Keratinocyte (primary cell): ENCODE measurements around the gene SS18. TPM values are rescaled to one million over a fixed set of nuclear protein-coding genes. Genes with fewer than 3 reads are reported as not detected.

Experiments
- DNase-seq: peaks from one replicate; pipeline ENCODE4 v3.0.0-alpha.2; 2011; ENCODE audit warnings: low read depth, missing footprints, low spot score
- FAIRE-seq: peaks from 2 replicates; lab custom pipeline; 2011; peaks lifted over from hg19 to GRCh38; lab: Jason Lieb, UNC
- H2AFZ ChIP-seq: 2 replicates; pipeline ENCODE4 v1.6.0; 2012; ENCODE audit warnings: low read length, control low read depth, inconsistent platforms; ENCODE audit not compliant: control insufficient read depth
- H3K27ac ChIP-seq: 2 replicates; pipeline ENCODE4 v1.5.1; 2011; ENCODE audit warnings: low read length; ENCODE audit not compliant: control insufficient read depth, insufficient read depth
- H3K27me3 ChIP-seq: 3 replicates; pipeline ENCODE4 v1.6.0; 2011; ENCODE audit warnings: low read length; ENCODE audit not compliant: control insufficient read depth, insufficient read depth; ENCODE audit errors: extremely low read depth
- H3K36me3 ChIP-seq, 2 experiments: 2 replicates in 1 of 2; 3 replicates in 1 of 2; pipeline ENCODE4 v1.5.1; 2011; ENCODE audit warnings: low read length in 2 of 2, mild to moderate bottlenecking in 1 of 2; ENCODE audit not compliant: control insufficient read depth in 2 of 2, insufficient read depth in 2 of 2; ENCODE audit errors: extremely low read depth in 1 of 2
- H3K4me1 ChIP-seq: 3 replicates; pipeline ENCODE4 v1.5.1; 2011; ENCODE audit warnings: low read length; ENCODE audit not compliant: control insufficient read depth, insufficient read depth; ENCODE audit errors: extremely low read depth
- H3K4me2 ChIP-seq: 3 replicates; pipeline ENCODE4 v1.6.0; 2011; ENCODE audit warnings: low read depth, low read length; ENCODE audit not compliant: control insufficient read depth, insufficient read depth; ENCODE audit errors: extremely low read depth
- H3K4me3 ChIP-seq, 3 experiments: fragments of 200-600 bp in 1 of 3; sonication (generic) in 1 of 3; 2 replicates in 2 of 3; 3 replicates in 1 of 3; pipeline ENCODE4 v1.5.1; 2011 to 2016; ENCODE audit warnings: low read length in 3 of 3, mild to moderate bottlenecking in 3 of 3, control low read depth in 2 of 3, inconsistent platforms in 1 of 3, low read depth in 1 of 3, mixed read lengths in 1 of 3, mixed run types in 1 of 3, moderate library complexity in 1 of 3; ENCODE audit not compliant: control insufficient read depth in 2 of 3, insufficient read depth in 2 of 3; ENCODE audit errors: extremely low read depth in 1 of 3
- H3K79me2 ChIP-seq: 2 replicates; pipeline ENCODE4 v1.6.0; 2012; ENCODE audit warnings: low read length; ENCODE audit not compliant: control insufficient read depth, insufficient read depth
- H3K9ac ChIP-seq: 3 replicates; pipeline ENCODE4 v1.6.0; 2011; ENCODE audit warnings: low read length; ENCODE audit not compliant: control insufficient read depth, insufficient read depth; ENCODE audit errors: extremely low read depth
- H3K9me1 ChIP-seq: 3 replicates; pipeline ENCODE4 v1.6.0; 2011; ENCODE audit warnings: low read length; ENCODE audit not compliant: control insufficient read depth, insufficient read depth; ENCODE audit errors: extremely low read depth
- H3K9me3 ChIP-seq: 2 replicates; pipeline ENCODE4 v1.5.1; 2012; ENCODE audit warnings: low read depth, low read length; ENCODE audit not compliant: control insufficient read depth
- H4K20me1 ChIP-seq: 3 replicates; pipeline ENCODE4 v1.6.0; 2011; ENCODE audit warnings: low read length; ENCODE audit not compliant: control insufficient read depth, insufficient read depth; ENCODE audit errors: extremely low read depth
- EZH2 ChIP-seq: IDR thresholded peaks from one replicate; pipeline ENCODE4 v1.6.1; 2012; ENCODE audit warnings: inconsistent platforms, mild to moderate bottlenecking, low read length, moderate library complexity
- dilution Hi-C: fragments of 300-500 bp; cut with MboI; formaldehyde crosslinking; loops from one replicate; pipeline ENCODE4 v1.7.0; 2020; ENCODE audit warnings: low sequenced_read_pairs; ENCODE audit not compliant: extremely low pct_ligation_motif_present
- polyA plus RNA-seq, 5 experiments: library from polyadenylated mRNA; depleted of rRNA in 3 of 5; stranded (reverse) in 3 of 5; stranded (forward) in 1 of 5; unstranded in 1 of 5; fragments of >200 nt; gene quantifications; 1 replicate in 1 of 5; 2 replicates in 3 of 5; 3 replicates in 1 of 5; pipeline versions ENCODE4 v1.2.1 to v1.2.3, GENCODE V29; 2011 to 2012; ENCODE audit warnings: missing spikeins in 2 of 5, low read depth in 1 of 5, low replicate concordance in 1 of 5
- TF ChIP-seq, protein P1 (sequence below), 3 experiments: IDR thresholded peaks in 1 of 3; conservative IDR thresholded peaks in 1 of 3; optimal IDR thresholded peaks in 1 of 3; 2 replicates in 2 of 3; 3 replicates in 1 of 3; pipeline versions ENCODE3 to v1.5.1; 2011; ENCODE audit warnings: low read length in 3 of 3, mild to moderate bottlenecking in 3 of 3, moderate library complexity in 2 of 3, control low read depth in 1 of 3, inconsistent platforms in 1 of 3; ENCODE audit not compliant: insufficient read depth in 2 of 3; ENCODE audit errors: extremely low read depth in 1 of 3

Gene SS18
- polyA plus RNA-seq, 1 donor (not counting 4 experiments of a cell fraction or from before 2014, with no cell fraction given), result 140 TPM

DNA sequence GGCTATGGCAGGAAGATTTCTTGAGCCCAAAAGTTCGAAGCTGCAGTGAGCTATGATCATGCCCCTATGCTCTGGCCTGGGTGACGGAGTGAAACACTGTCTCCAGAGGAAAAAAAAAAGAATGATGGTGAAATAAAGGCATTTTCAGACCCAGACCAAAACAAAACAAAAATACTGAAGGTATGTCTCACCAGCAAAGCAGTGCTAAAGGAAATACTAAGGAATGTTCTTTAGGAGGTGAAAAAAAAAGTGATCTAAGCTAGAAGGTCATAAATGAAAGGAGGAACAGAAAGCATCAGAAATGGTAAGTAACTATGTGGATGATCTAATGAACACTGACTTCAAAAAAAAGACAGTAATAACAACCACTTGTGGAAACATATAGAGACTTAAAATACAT is 18.7 kb downstream of the SS18 start:
- Histone ChIP-seq H3K4me3 (no peak overlapping the region), H3K9ac (no peak overlapping the region), H4K20me1 (peaks cover 3% of the 10 kb centered on the region), H3K79me2 (peaks cover 49% of the 10 kb centered on the region), H2AFZ (no peak overlapping the region), H3K27ac (no peak overlapping the region), H3K9me1 (no peaks in the 10 kb centered on the region), H3K27me3 (no peaks in the 10 kb centered on the region), H3K4me2 (no peak overlapping the region), H3K36me3 (peaks cover 5 to 10% of the 10 kb centered on the region in 2 experiments), H3K4me1 (no peaks in the 10 kb centered on the region), H3K9me3 (no peaks in the 10 kb centered on the region)
- no peak for DNase-seq
- dilution Hi-C loops, result no loop called here
- TF ChIP-seq, protein P1, sequence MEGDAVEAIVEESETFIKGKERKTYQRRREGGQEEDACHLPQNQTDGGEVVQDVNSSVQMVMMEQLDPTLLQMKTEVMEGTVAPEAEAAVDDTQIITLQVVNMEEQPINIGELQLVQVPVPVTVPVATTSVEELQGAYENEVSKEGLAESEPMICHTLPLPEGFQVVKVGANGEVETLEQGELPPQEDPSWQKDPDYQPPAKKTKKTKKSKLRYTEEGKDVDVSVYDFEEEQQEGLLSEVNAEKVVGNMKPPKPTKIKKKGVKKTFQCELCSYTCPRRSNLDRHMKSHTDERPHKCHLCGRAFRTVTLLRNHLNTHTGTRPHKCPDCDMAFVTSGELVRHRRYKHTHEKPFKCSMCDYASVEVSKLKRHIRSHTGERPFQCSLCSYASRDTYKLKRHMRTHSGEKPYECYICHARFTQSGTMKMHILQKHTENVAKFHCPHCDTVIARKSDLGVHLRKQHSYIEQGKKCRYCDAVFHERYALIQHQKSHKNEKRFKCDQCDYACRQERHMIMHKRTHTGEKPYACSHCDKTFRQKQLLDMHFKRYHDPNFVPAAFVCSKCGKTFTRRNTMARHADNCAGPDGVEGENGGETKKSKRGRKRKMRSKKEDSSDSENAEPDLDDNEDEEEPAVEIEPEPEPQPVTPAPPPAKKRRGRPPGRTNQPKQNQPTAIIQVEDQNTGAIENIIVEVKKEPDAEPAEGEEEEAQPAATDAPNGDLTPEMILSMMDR (optimal IDR thresholded peaks at IDR 0.05 in 1 of 3, IDR thresholded peaks at IDR 0.05 in 1 of 3, conservative IDR thresholded peaks at IDR 0.05 in 1 of 3; ENCODE audit: extremely low read depth in 1 of 3, insufficient read depth in 2 of 3, low read length in 3 of 3), result no peak
- no peak for TF ChIP-seq EZH2
- FAIRE-seq, result no peak

DNA sequence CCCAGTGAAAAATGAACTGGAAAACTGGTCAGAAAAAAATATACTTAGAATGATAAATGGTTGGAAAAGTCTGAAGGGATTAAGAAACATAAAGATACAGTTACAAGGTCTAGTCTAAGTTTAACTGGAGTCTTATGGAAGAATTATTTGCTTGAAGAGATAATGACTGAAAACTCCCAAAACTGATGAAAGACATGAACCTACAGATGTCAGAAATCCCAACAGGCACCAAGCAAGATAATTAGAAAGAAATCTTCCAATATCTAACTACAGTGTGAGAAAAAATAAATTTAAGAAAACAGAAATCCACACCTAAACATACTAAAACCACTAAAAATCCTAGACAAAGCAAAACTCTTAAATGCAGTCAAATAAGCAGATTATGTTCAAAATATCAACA is 19.4 kb downstream of the SS18 start:
- Histone ChIP-seq H3K36me3 (peaks cover 7 to 10% of the 10 kb centered on the region in 2 experiments), H3K79me2 (peaks cover 49% of the 10 kb centered on the region), H3K9me3 (no peaks in the 10 kb centered on the region), H4K20me1 (peaks cover 3% of the 10 kb centered on the region), H3K27me3 (no peaks in the 10 kb centered on the region), H3K4me2 (no peak overlapping the region), H2AFZ (no peak overlapping the region), H3K27ac (no peak overlapping the region), H3K4me3 (no peak overlapping the region), H3K9me1 (no peaks in the 10 kb centered on the region), H3K9ac (no peak overlapping the region), H3K4me1 (no peaks in the 10 kb centered on the region)
- FAIRE-seq (no peak), DNase-seq (no peak)
- TF ChIP-seq, protein P1 (optimal IDR thresholded peaks at IDR 0.05 in 1 of 3, IDR thresholded peaks at IDR 0.05 in 1 of 3, conservative IDR thresholded peaks at IDR 0.05 in 1 of 3; ENCODE audit: extremely low read depth in 1 of 3, insufficient read depth in 2 of 3, low read length in 3 of 3), result no peak
- dilution Hi-C loops, result no loop called here
